ENCODE measurements around the gene MCF2L.

The MCF2L gene

DNA sequence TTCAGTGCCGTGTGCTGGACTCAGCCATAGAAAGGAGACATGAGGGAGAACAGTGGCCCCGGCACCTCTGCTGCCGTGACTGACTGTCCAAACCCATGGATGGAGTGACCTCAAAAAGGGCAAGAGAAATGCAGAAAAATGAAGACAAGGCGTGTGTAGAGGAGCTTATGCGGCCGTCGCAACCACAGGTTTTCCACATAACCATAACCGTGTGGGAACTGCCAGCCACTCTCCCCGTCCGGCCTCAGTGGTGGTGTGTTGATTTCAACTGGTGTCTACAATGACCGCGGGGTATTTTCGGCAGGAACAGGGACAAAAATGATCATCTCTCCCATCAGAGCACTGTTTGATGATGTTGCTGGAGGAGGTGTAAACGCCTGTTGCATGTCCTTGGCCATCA lies 93.7 kb downstream of the MCF2L start:
- in situ Hi-C loops (cut with HindIII; ENCODE audit: low sequenced_read_pairs): no loop called here

DNA sequence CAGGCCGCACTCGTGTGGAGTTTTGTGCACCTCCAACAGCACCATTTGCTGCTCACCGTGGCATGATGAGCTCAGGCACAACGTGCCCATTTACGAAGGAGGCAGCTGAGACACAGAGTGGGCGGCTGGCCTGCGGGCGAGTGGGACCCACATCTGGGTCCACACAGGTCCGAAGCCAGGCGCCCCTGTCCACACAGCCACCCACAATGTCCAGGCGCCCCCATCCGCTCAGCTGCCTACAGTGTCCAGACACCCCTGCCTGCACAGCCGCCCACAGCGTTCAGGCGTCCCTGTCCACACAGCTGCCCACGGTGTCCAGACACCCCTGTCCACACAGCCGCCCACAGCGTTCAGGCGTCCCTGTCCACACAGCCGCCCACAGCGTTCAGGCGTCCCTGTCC lies 94.1 kb downstream of the MCF2L start:
- in situ Hi-C loops (cut with HindIII; ENCODE audit: low sequenced_read_pairs): no loop called here

DNA sequence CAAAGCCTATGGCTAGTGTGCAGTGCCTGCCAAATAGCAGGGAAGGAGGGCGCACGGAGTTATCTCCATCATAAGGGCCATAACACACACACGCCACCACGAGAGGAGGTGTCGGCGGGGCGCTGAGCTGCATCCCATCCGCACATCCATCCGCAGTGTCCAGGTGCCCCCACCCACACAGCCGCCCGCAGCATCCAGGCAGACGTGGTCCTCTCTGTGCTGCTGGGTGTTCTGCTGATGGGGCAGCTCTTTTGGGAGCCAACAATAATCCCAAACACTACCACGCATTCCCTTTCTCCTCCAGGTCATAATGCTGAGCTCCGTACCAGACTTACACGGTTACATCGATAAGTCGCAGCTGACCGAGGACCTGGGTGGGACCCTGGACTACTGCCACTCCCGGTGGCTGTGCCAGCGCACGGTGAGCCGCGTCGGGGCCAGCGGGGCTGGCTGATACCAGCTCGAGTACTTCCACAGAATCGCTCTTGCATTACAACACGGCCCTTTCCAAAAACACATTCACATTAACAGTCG lies 95.1 kb downstream of the MCF2L start:
- in situ Hi-C loops (cut with HindIII; ENCODE audit: low sequenced_read_pairs): no loop called here

DNA sequence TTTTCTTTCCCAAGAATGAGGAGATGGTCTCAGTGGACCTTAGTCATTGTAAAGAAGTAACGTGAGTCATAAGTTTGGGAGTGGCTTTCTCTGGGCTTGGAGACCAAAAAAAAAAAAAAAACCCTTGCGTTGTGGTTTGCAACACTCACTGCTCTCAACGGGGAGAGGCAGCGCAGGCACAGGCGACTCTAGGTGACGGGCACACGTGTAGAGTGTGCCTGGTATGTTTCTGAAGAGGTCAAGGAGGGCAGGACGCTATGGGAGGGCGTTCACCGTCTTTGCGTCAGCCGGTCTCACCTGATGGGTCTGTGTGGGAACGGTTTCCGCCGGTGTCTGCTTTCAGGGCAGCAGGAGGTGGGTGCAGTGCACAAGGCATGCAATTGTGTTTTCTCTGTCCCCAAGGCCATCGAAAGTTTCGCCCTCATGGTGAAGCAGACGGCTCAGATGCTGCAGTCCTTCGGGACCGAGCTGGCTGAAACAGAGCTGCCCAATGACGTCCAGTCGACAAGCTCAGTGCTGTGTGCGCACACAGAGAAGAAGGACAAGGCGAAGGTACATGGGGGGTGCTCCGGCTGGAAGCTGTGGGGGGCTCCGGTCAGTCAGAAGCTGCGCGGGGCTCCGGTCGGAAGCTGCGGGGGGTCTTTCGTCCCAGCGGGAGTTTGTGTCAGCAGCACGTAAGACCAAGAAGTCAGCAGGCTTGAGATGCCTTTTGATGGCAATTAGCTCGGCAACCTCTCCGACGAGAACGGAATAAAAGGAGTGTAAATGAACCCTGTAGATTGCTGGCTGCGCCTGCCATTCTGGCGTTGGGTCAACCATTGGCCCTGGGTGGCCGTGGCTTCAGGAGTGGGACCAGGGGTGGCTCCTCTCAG lies 95.8 kb downstream of the MCF2L start:
- in situ Hi-C loops (cut with HindIII; ENCODE audit: low sequenced_read_pairs): no loop called here

DNA sequence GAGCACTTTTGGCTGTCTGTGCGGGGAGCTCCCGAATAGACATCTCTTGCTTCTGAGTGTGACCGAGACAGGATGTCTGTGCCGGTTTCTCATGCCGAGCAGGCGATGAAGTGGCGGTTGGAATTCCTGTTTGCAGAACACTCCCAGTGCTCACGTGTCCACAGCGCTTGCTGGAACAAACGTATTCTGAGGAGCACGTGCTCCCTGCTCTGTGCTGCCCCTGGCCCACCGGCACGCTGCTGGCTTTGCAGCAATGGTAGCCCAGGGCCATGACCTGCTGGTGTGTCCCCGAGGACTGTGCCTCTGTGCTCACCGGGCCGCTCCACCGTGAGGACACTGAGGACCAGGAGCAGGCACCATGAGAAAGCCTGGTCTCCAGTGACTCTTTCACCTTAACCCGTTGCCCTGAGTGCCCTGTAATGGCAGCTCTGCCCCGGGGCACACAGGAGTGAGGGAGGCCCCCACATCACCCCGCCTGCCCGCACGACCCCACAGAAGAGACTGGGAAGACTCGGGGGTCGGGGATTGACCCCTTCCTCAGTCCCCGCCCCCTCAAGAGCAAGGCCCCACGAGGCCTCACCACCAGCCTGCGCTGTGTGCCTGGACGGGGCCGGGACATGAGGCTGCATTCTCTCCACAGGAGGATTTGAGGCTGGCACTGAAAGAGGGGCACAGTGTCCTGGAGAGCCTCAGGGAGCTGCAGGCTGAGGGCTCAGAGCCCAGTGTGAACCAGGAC lies 96.6 kb downstream of the MCF2L start:
- in situ Hi-C loops (cut with HindIII; ENCODE audit: low sequenced_read_pairs): no loop called here

DNA sequence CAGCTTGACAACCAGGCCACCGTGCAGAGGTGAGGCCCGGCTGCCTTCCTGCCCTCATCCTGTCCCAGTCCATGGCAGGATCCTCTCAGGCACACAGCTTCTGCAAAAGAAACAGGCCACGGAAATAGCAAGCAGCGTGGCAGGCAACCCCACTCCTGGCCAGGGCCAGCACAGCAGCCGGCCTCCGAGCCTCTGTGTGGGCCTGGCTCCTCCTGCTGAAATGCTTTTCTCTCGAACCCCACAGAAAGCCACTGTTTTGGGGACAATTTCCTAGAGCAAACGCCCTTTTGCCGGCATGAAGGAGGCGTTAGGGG lies 97.1 kb downstream of the MCF2L start:
- in situ Hi-C loops (cut with HindIII; ENCODE audit: low sequenced_read_pairs): no loop called here

DNA sequence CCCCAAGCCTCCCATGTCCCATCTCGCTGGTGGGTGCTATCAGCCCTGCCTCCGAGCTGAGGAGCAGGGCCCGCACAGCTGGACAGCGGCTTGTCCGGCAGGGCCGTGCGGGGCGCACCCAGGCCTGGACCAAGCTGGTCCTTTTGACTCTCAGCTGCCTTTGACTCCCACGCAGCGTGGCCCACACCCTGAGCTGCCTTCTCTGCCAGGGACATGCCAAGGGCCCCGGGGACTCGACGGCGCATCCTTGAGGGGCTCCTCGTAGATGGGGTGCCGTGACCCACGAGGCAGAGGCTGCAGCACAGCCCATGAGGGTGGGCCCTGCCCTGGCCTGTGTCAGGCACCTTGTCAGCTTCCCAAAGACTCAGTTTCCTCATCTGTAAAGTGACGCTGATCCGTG lies 97.7 kb downstream of the MCF2L start:
- in situ Hi-C loops (cut with HindIII; ENCODE audit: low sequenced_read_pairs): no loop called here

DNA sequence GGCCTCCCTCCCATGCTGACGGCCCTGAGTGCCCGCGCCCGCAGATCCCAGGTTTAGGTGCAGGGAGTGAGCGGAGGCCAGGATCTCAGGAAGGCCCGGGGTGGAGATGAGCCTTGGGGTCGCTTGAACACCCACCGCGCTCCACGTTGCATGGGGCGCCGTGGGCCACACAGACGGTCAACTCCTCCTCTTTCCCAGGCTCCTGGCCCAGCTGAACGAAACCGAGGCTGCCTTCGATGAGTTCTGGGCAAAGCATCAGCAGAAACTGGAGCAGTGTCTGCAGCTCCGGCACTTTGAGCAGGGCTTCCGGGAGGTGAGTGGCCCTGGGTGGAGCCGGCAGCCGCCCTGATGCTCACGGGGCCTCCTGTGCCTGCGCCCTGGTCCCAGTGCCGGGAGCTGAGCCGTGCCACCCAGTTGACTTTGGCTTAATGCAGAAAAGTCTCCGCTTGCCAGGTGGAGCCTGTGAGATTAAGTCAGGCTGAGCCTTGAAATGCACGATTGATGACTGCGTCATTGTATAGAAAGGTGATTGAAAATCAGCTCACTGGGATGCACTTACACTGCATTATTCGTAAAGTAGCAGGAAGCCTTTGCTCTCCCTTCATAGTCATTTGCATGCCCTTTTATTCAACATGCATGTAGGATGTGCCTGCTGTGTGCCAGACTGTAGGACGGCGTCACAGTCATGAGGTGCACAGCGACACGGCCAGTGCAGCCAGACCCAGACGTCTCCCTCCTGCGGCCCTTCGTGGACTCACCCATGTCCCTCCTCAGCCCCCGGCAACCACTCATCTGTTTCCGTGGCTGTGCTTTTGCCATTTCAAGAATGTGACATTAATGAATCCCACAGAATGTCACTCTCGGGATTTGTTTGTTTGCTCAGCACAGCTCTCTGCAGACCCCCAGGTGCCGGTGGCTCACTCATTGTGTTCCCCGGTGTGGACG lies 101.1 kb downstream of the MCF2L start:
- in situ Hi-C loops (cut with HindIII; ENCODE audit: low sequenced_read_pairs): no loop called here

DNA sequence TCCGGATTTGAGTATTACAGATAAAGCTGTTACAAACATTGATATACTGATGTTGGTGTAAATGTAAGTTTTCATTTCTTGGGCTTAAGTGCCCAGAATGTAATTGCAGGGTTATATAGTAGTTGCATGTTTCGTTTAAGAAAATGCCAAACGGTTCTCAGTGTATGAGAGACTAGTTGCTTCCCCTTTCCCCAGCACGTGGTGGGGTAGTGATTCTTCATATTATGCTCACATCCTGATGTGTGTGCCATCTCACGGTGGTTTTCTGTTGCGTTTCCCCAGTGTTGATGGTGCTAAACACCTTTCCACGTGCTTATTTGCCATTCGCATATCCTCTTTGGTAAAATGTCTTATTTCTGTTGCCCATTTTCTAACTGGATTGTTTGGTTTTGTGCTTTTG lies 101.8 kb downstream of the MCF2L start:
- in situ Hi-C loops (cut with HindIII; ENCODE audit: low sequenced_read_pairs): no loop called here

DNA sequence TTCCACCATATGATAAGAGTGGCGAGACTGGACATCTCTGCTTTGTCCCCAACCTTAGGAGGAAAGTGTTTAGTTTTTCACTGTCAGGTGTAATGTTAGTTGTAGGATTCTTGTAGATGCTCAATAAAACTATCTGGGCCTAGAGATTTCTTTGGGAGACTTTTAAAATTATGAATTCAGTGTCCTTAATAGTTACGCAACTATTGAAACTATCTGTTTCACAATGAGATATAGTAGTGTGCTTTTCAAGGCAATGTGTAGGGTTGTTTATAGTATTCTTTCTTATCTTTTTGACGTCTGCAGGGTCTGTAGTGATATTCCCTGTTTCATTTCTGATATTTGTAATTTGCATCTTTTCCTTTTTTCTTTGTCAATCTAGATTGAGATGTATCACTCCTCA lies 103.4 kb downstream of the MCF2L start:
- in situ Hi-C loops (cut with HindIII; ENCODE audit: low sequenced_read_pairs): no loop called here

DNA sequence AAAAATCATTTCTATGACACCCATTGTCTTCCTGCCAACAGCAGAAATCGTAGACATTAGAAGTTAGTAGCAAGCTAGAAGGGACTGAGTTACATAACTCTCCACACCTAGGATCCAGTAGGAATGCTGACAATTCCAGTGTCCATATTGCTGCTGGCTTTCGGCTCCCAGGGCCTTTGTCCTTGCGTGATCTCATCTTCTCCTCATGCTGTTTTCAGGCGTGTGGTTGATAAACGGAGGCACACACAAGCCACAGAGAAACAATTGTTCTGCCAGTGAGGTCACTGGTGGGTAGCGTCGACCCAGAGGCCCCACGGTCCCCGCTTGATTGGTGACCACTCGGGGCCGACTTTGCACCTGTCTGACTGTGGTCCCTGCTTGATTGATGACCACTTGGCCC lies 104.9 kb downstream of the MCF2L start:
- in situ Hi-C loops (cut with HindIII; ENCODE audit: low sequenced_read_pairs): no loop called here

DNA sequence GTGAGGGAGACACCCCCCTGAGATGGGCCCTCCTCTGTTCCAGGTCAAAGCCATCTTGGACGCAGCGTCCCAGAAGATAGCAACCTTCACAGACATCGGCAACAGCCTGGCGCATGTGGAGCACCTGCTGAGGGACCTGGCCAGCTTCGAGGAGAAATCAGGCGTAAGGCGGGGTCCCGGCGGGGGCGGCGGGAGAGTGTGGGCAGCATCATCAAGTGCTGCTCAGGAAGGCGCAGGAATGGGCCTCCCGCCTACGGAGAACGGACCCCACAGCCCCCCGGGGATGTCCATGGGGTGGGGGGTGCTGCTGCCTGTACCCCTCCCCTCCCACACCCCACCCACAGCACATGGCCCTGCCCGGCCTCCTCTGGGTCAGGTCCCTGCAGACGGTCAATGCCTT lies 105.4 kb downstream of the MCF2L start:
- in situ Hi-C loops (cut with HindIII; ENCODE audit: low sequenced_read_pairs): no loop called here

DNA sequence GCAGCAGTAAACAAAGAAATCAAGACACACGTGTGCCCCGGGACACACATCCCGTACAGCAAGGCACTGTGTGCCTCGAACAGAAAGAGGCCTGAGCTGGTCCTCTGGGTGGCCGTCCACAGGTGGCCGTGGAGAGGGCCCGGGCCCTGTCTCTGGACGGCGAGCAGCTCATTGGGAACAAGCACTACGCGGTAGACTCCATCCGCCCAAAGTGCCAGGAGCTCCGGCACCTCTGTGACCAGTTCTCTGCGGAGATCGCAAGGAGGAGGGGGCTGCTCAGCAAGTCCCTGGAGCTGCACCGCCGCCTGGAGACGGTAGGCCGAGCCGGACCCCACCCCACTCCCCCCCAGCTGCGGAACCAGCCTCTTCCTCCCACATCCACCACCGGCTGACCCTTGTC lies 105.9 kb downstream of the MCF2L start:
- in situ Hi-C loops (cut with HindIII; ENCODE audit: low sequenced_read_pairs): no loop called here

DNA sequence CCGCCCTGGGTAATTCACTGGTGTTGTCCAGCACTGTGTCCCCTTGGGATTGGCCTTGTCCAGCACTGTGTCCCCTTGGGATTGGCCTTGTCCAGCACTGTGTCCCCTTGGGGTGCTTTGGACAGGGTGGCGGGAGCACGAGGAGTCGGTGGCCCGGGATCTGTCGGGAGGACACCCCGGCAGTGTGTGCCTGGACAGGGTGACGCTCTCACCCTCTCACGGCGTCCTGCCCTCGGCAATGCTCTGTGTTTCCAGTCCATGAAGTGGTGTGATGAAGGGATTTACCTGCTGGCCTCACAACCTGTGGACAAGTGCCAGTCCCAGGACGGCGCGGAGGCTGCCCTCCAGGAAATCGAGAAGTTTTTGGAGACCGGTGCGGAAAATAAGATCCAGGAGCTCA lies 106.7 kb downstream of the MCF2L start:
- in situ Hi-C loops (cut with HindIII; ENCODE audit: low sequenced_read_pairs): no loop called here

DNA sequence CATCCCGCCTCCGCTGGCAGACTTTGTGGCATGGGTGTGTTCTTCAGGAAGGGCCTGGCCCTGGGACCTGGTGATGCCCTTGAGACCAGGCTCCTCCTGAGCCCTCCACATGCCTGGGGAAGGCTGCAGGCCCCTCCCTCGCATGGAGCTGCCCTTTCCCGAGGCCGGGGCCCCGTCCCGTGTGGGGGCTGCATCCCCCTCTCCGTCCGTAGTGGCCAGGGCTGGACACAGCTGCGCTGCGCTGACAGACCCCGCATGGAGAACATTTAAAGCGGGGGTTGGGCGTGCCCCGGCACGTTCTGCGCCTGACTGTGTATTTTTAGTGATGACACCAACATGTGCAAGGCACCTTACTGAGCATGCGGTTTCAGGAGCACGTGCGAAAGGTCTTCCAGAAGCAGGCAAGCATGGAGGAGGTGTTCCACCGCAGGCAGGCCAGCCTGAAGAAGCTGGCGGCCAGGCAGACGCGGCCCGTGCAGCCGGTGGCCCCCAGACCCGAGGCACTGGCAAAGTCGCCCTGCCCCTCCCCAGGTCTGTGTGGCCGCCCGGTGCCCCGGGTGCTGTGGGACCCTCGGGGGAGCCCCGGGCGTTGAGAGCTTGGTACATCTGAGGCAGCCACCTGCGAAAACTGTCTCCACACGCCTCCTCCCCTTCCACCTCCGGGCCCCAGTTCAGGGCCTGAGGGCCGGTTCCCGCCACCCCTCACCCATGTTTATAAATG lies 107.8 kb downstream of the MCF2L start:
- in situ Hi-C loops (cut with HindIII; ENCODE audit: low sequenced_read_pairs): no loop called here

DNA sequence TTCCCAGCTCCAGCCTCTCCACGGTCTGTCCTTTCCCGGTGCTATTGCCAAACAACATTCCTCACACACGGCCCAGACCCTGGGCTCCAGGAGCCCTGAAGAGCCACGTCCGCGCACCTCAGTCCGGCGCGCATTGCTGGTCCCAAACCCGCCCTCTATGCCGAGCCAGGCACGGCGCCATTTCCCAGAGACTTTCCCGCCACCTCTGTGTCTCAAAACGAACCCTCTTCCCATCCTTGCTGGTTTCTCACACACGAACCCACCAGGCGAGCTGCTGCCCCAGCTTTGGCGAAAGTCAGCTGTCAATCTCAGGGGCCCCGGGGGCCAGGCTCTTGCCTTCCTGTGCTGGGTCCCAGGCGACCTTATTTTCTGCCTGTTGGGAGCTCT lies 108.5 kb downstream of the MCF2L start:
- in situ Hi-C loops (cut with HindIII; ENCODE audit: low sequenced_read_pairs): no loop called here

DNA sequence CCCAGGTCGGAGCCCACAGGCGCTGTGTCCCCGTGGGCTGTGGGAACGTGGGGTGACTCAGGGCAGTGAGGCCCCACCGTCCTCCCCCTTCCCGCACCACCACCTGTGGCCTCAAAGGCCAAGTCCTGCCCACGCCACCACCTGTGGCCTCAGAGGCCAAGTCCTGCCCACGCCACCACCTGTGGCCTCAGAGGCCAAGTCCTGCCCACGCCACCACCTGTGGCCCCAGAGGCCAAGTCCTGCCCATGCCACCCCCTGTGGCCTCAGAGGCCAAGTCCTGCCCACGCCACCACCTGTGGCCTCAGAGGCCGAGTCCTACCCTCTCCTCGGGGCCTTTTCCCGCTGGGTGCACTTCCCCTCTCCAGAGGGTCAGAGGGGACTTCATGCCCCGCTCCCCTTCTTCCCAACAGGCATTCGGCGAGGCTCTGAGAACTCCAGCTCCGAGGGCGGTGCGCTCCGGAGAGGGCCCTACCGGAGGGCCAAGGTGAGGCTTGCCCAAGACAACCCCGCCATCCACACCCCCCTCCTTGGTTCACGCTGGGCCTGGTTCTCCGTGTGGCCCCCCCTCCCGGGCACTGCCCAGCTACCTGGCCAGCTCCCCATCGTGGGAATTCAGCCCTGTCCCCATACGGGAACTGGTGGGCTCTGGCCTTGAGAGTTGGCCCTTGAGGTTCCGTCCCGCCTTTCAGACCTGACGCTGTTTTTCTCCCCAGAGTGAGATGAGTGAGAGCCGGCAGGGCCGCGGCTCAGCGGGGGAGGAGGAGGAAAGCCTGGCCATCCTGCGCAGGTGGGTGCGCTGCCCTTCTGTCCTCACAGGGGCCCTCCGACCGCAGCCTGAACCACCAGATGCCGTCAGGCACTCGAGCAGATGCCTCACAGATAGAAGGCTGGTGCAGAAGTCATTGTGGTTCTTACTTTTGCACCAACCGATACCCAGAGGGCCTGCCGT lies 109.2 kb downstream of the MCF2L start:
- in situ Hi-C loops (cut with HindIII; ENCODE audit: low sequenced_read_pairs): no loop called here

DNA sequence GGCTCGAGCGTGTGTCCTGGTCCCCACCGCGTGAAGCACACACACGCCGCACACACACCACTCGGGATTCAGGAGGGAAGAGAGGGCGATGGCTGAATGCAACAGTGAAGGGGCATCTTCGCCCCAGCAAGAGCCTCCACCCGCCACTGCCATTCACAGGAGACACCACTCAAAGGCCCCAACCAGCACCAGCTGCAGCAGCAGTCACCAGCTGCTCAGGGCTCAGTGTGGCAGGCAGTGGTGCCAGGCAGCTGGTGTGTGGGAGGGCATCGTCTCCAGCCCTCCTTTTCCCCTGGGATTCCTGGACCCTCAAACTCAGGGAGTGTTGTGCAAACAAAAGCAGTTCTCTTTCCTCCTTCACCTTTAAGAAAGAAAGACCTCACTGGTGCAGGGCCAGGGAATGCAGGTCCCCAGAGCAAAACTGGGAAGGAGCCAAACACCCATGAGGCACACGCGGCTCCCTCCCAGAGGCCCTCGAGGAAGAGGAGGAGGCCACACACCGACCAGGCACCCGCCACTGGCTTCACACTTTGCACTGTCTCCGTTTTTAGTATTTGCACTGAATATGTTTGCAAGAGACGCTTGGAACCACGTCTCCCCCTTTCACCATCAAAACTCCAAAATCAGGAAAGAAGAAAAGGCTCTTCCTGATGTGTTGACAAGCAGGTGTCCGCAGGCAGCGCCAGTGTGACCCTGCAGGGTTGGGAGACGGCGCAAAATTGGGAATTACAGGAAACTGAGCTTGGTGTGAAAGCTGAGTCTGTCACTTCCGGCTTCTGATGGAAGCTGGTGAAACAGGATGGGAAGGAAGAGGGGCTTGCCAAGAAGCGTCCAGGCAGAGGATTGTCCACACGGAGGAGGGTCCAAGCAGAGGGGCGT lies 110.1 kb downstream of the MCF2L start:
- in situ Hi-C loops (cut with HindIII; ENCODE audit: low sequenced_read_pairs): no loop called here

DNA sequence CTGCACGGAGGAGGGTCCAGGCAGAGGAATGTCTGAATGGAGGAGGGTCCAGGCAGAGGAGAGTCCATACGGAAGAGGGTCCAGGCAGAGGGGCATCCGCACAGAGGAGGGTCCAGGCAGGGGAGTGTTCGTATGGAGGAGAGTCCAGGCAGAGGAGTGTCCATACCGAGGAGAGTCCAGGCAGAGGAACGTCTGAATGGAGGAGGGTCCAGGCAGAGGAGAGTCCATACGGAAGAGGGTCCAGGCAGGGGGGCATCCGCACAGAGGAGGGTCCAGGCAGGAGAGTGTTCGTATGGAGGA lies 110.7 kb downstream of the MCF2L start:
- in situ Hi-C loops (cut with HindIII; ENCODE audit: low sequenced_read_pairs): loop anchor here (10.0 kb wide), 1 partner anchor 55 kb away; no protein-coding TSS in a partner anchor
